Mononuclear cell (primary cell): Measurements from ENCODE around the gene ABCC1. TPM values are rescaled to one million over a fixed set of nuclear protein-coding genes. Genes with fewer than 3 reads are reported as not detected.

Experiments used
- H3K27me3 ChIP-seq: 2 replicates; pipeline ENCODE4 v1.6.0; 2011; ENCODE audit warnings: low read length, control low read depth; ENCODE audit not compliant: insufficient read depth
- H3K4me1 ChIP-seq: 2 replicates; pipeline ENCODE4 v1.5.1; 2011; ENCODE audit warnings: mild to moderate bottlenecking, low read length, control low read depth; ENCODE audit not compliant: insufficient read depth
- H3K4me3 ChIP-seq: 2 replicates; pipeline ENCODE4 v1.5.1; 2011; ENCODE audit warnings: mild to moderate bottlenecking, low read length, moderate library complexity
- H3K9me3 ChIP-seq: 2 replicates; pipeline ENCODE4 v1.5.1; 2011; ENCODE audit warnings: low read depth, mild to moderate bottlenecking, control low read depth, low read length
- total RNA-seq: library from RNA; depleted of rRNA; stranded (reverse); fragments of >200 nt; gene quantifications from one replicate; pipeline ENCODE4 v1.2.3, GENCODE V29; 2012

The ABCC1 gene
- total RNA-seq, 1 donor, result 27.0 TPM

DNA sequence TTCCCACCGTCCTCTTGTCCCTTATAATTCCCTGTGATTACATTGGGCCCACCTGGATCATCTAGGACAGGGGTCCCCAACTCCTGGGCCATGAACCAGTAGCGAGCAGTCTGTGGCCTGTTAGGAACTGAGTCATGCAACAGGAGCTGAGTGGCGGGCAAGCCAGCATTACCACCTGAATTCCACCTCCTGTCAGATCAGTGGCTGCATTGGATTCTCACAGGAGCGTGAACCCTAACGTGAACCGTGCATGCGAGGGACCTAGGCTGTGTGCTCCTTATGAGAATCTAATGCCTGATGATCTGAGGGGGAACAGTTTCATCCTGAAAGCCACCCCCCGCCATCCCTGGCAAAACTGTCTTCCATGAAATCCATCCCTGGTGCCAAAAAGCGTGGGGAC is 36.8 kb downstream of the ABCC1 start:
- H3K4me3 ChIP-seq, result no peak overlapping the region
- H3K9me3 ChIP-seq, result peaks cover 11% of the 10 kb centered on the region
- H3K4me1 ChIP-seq, result peaks cover 26% of the 10 kb centered on the region
- no peaks in the 10 kb centered on the region for H3K27me3 ChIP-seq

DNA sequence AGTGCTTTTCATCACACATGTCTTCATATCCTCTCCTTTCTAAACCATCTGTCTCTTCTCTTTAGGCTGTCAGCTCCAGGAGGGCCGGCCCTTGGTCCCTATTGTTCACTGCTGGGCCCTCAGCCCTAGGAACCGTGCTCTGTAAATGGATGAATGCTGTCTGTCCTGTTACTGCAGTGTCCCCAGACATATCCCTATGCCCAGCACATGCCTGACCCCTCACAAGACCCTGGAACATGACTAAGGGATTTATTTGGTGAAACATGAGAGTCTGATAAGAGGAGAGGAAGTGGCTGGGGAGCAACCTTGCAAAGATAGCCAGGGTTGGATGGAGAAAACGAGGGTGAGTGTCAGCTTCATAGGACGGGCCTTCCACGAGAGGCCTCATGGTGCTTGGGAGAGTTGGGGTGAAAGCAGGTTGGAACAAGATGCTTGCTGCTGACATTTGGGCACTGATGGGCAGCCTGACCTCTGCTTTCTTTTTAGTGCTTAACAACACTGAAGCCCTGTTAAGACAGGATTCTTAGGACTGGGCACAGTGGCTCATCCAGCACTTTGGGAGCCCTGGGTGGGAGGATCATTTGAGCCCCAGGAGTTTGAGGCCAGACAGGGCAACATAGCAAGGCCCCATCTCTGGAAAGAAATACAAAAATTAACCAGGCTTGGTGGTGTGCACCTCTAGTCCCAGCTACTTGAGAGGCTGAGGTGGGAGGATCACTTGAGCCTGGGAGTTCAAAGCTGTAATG is 39.0 kb downstream of the ABCC1 start:
- Histone ChIP-seq H3K4me1 (peaks cover 26% of the 10 kb centered on the region), H3K27me3 (no peaks in the 10 kb centered on the region), H3K9me3 (no peaks in the 10 kb centered on the region), H3K4me3 (no peak overlapping the region)

DNA sequence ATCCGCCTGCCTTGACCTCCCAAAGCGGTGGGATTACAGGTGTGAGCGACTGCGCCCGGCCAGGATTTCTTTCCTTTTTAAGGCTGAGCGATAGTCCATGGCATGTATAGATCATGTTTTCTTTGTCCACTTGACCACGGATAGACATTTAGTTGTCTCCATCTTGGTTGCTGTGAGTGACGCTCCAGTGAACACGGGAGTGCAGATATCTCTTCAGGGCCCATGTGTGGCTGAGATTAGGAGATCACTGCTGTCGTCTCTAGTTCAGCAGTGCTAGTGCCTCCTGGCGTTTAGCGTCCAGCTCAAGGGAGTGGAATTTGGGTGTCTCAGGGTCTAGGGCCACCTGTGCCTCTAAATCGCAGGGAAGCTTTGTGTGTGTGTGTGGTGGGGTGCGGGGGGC is 41.5 kb downstream of the ABCC1 start:
- Histone ChIP-seq H3K4me1 (peaks cover 26% of the 10 kb centered on the region), H3K4me3 (no peak overlapping the region), H3K9me3 (no peaks in the 10 kb centered on the region), H3K27me3 (no peaks in the 10 kb centered on the region)

DNA sequence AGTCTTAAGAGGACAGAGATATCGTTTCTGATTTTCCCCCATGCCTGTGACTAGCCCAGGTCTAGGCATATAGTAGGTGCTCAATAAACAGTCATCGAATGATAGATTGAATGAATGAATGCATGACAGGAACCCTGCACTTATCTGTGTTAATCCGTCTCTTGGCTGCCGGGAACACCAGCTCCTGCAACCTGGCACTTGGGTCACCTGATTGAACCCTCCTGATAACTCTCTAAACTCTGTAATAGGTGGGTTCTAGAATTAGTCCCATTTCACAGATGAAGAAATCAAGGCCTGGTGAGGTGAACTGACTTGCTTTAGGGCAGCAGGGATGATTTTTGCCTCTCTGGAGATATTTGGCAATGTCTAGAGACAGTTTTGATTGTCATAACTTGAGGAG is 43.7 kb downstream of the ABCC1 start:
- Histone ChIP-seq H3K4me3 (no peak overlapping the region), H3K4me1 (peaks cover 24% of the 10 kb centered on the region), H3K27me3 (no peaks in the 10 kb centered on the region), H3K9me3 (no peaks in the 10 kb centered on the region)

DNA sequence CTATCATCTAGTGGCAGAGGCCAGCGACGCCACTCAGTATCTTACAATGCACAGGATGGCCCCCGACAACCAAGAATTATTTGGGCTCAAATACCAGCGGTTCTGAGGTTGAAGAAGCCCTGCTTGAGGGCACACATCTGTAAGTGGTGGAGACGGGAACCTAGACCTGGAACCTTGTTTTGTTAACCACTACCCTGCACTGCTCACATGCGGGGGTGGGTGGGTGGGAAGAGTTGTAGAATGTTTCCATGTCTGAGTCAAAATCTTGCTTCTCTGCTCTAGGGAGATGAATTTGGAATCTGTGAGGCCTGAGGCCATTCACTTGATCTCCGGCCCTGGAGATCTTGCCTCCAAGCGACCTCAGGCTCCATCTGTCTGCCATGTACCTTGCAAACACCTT is 44.1 kb downstream of the ABCC1 start:
- Histone ChIP-seq H3K9me3 (no peaks in the 10 kb centered on the region), H3K27me3 (no peaks in the 10 kb centered on the region), H3K4me1 (peaks cover 24% of the 10 kb centered on the region), H3K4me3 (no peak overlapping the region)

DNA sequence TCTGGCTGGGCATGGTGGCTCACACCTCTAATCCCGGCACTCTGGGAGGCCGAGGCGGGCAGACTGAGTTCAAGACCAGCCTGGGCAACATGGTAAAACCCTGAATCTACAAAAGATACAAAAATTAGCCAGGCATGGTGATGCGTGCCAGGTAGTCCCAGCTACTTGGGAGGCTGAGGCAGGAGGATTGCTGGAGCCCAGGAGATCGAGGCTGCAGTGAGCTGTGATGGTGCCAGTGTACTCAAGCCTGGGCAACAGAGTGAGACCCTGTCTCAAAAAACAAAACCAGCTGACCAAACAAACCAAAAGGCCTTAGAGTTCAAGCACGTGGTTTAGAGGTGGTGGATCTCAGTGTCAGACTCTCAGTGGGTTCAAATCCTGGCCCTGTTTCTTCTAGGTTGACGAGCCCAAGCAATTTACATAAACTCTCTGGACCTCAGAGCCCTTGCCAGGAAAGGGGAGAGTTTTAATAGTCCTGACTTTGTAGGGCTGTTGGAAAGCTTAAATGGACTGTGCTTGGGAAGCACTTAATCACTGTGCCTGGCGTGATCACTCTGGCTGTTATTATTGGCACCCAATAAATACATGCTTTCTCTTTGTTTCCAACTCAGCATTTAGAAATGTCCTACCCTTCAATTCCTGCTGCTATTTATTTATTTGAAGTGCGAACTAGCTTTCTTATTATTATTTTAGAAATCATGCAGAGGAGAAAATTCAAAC is 44.7 kb downstream of the ABCC1 start:
- H3K4me1 ChIP-seq, result peaks cover 26% of the 10 kb centered on the region
- H3K4me3 ChIP-seq, result no peak overlapping the region
- no peaks in the 10 kb centered on the region for H3K9me3 ChIP-seq
- no peaks in the 10 kb centered on the region for H3K27me3 ChIP-seq

DNA sequence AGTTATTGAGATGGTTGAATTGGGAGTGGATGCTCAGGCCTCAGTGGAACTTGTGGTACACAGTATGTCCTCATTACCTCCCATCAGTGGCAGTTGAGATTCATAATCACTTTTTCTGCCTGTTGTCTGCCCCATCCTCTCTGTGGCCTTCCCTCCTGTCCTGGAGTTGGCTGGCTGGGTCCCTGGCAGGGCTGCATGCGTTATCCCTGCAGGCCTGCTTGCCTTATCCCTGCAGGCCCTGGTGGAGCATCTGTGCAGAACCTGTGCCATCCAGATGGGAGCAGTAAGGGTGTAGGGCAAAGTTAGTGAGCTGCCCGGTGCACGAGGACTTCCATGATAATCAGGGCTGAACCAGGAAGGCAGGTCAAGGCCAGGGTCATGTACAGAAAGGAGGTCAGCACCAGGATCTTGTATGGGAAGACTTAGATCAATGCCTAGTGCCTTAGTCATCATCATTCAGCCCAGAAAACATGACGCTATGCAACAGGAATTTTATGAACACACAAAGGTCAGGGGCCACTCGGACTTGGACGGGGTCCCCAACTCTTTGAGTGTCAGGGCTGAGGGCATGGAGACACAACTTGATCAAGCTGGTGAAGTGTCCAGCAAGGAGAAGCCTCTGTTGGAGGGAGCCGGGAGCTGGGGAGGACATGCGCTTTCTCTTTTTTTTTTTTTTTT is 47.2 kb downstream of the ABCC1 start:
- Histone ChIP-seq H3K27me3 (no peaks in the 10 kb centered on the region), H3K9me3 (no peaks in the 10 kb centered on the region), H3K4me1 (peaks cover 17% of the 10 kb centered on the region), H3K4me3 (no peak overlapping the region)

DNA sequence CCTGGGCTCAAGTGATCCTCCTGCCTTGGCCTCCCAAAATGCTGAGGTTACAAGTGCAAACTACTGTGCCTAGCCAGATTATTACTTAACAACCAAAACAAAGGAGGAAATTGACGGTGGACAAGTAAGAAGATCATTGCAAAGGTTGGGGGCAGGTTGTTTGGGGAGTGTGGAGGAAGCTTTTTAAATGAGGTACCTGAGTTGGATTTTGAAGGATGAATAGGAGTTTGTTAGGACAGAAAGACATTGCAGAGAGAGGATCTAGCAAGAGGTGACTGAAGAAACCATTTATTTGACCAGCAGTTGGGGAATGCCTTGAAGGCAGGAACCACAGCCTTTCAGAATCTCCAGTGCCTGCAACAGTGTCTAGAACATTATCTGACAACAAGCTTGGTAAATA is 51.3 kb downstream of the ABCC1 start:
- Histone ChIP-seq H3K9me3 (no peaks in the 10 kb centered on the region), H3K4me1 (peaks cover 17% of the 10 kb centered on the region)

DNA sequence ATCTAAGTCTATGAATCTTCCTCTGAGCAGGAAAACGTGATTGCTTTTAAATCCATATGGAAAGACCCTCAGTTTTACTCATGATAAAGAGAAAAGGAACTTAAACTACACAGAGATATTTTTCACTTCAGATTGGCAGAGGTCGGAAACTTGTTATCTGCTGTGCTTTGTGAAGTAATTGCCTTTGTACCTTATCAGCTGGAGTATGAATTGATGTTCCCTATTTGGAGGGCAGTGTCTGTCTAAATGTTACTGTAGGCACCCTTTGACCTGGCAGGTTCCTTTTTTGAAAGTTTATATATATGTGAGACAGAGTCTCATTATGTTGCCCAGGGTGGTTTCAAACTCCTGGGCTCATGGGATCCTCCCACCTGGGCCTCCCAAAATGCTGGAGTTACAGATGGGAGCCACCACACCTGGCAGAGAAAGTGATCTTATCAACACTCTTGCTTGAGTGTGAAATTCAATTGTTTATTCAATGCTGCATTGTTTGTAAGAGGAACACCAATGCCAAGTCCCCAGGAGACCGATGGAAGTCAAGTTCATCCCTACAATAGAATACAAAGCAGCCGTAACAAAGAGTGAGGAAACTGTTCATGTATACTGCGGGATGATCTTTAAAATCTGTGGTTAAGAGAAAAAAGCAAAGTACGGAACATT is 52.3 kb downstream of the ABCC1 start:
- Histone ChIP-seq H3K4me1 (peaks cover 19% of the 10 kb centered on the region), H3K27me3 (no peaks in the 10 kb centered on the region), H3K9me3 (no peaks in the 10 kb centered on the region), H3K4me3 (no peak overlapping the region)

More for the DNA sequence above, 51.3 kb downstream of the ABCC1 start:
- Histone ChIP-seq H3K4me3 (no peak overlapping the region), H3K27me3 (no peaks in the 10 kb centered on the region)

DNA sequence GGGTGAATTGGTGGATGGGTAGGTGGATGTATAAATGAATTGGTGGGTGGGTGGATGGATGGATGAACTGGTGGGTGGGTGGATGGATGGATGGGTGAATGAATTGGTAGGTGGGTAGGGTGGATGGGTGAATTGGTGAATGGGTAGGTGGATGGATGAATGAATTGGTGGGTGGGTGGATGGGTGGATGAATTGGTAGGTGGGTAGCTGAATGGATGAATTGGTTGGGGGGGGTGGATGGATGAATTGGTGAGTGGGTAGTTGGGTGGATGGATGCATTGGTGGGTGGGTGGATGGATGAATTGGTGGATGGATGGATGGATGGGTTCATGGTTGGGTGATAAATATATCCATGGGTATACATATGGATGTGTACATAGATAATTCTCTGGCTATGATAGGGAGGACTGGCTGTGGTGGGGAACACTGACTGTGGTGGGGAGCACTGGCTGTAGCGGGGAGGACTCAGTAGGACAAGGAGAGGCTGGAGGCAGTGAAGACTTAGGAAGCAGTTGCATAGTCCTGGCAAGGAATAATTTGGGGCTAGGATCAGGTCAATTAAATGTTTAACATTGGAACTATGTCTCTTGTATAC is 54.4 kb downstream of the ABCC1 start:
- Histone ChIP-seq H3K4me1 (peaks cover 26% of the 10 kb centered on the region), H3K9me3 (no peaks in the 10 kb centered on the region), H3K27me3 (no peaks in the 10 kb centered on the region), H3K4me3 (no peak overlapping the region)

DNA sequence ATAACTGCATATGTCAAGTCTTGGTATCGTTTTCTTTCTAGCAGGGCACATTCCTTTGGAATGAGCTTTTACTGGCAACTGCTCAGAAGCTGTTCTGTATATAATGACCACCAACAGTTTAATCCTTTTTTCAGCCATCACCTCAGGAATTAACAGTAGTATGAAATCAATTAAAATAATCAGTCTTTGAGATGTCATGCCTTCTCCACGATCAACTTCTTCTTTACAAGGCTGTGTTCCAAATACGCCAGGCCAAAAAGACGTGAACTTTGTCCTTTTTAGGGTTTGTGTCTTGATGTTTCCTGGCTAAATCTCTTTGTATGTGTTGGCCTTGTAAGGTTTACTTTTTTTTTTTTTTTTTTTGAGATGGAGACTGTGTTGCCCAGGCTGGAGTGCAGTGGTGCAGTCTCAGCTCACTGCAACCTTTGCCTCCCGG is 54.9 kb downstream of the ABCC1 start:
- no peaks in the 10 kb centered on the region for H3K27me3 ChIP-seq
- no peak overlapping the region for H3K4me3 ChIP-seq
- no peaks in the 10 kb centered on the region for H3K9me3 ChIP-seq
- H3K4me1 ChIP-seq, result peaks cover 25% of the 10 kb centered on the region

DNA sequence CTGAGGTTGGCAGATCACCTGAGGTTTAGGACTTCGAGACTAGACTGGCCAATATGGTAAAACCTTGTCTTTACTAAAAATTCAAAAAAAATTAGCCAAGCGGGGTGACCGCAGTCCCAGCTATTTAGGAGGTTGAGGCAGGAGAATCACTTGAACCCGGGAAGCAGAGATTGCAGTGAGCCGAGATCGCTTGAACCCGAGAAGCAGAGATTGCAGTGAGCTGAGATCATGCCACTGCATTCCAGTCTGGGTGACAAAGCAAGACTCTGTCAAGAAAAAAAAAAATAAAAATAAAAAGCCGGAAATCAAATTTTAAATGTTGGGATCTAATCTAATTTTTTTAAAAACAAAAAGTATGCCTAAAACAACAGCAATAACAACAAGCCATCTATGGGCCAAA is 56.3 kb downstream of the ABCC1 start:
- no peak overlapping the region for H3K4me3 ChIP-seq
- H3K4me1 ChIP-seq, result peaks cover 25% of the 10 kb centered on the region
- H3K9me3 ChIP-seq, result no peaks in the 10 kb centered on the region
- H3K27me3 ChIP-seq, result no peaks in the 10 kb centered on the region

DNA sequence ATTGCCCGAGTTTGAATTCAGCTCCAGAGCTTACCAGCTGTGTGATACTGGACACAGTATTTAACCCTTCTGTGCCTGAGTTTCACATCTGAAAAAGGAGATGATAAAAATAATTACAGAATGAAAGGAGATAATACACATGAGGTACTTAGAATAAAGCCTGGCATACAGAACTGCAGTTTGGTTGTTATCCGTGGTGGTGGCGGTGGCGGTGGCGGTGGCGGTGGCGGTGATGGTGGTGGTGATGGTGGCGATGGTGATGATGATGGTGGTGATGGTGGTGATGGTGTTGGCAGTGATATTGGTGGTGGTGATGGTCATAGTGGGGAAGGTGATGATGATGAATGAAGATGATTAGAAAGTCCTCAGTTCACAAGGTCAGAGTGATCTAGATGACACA is 57.2 kb downstream of the ABCC1 start:
- Histone ChIP-seq H3K4me1 (peaks cover 25% of the 10 kb centered on the region), H3K9me3 (no peaks in the 10 kb centered on the region), H3K27me3 (no peaks in the 10 kb centered on the region), H3K4me3 (no peak overlapping the region)

DNA sequence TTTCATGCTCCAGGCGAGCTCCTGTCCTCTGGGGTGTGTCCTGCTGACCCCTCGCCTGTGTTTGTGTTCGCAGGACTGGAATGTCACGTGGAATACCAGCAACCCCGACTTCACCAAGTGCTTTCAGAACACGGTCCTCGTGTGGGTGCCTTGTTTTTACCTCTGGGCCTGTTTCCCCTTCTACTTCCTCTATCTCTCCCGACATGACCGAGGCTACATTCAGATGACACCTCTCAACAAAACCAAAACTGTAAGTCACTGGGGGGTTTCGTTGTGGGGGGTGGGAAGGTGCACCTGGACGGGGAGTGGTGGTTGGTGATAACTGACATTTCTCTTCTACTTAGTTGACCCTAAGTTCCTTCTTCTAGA is 58.3 kb downstream of the ABCC1 start:
- no peaks in the 10 kb centered on the region for H3K27me3 ChIP-seq
- no peaks in the 10 kb centered on the region for H3K9me3 ChIP-seq
- no peak overlapping the region for H3K4me3 ChIP-seq
- peaks cover 25% of the 10 kb centered on the region for H3K4me1 ChIP-seq

DNA sequence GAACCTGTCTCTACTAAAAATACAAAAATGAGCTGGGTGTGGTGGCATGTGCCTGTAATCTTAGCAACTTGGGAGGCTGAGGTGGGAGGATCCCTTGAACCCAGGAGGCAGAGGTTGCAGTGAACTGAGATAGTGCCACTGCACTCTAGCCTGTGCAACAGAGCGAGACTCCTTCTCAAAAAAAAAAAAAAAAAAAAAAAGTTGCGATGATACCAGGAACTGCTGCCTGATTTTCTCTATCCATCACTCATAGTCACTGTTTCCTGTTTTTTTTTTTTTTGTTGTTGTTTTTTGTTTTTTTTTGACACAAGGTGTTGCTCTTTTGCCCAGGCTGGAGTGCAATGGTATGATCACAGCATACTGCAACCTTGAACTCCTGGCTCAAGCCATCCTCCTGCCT is 59.2 kb downstream of the ABCC1 start:
- Histone ChIP-seq H3K27me3 (no peaks in the 10 kb centered on the region), H3K9me3 (no peaks in the 10 kb centered on the region), H3K4me1 (peaks cover 25% of the 10 kb centered on the region), H3K4me3 (no peak overlapping the region)
